SK-N-MC (cell line): Measurements from ENCODE around the gene PPP1R1C.

Experiments
- EZH2 ChIP-seq: fragments of 200-600 bp; sonication (generic); IDR thresholded peaks from one replicate; pipeline ENCODE4 v1.6.1; 2017; ENCODE audit warnings: antibody characterized with exemption
- POLR2AphosphoS5 ChIP-seq: IDR thresholded peaks from 2 replicates; pipeline ENCODE4 v1.6.1; 2012; ENCODE audit warnings: mild to moderate bottlenecking, low read depth, low read length, borderline replicate concordance

DNA sequence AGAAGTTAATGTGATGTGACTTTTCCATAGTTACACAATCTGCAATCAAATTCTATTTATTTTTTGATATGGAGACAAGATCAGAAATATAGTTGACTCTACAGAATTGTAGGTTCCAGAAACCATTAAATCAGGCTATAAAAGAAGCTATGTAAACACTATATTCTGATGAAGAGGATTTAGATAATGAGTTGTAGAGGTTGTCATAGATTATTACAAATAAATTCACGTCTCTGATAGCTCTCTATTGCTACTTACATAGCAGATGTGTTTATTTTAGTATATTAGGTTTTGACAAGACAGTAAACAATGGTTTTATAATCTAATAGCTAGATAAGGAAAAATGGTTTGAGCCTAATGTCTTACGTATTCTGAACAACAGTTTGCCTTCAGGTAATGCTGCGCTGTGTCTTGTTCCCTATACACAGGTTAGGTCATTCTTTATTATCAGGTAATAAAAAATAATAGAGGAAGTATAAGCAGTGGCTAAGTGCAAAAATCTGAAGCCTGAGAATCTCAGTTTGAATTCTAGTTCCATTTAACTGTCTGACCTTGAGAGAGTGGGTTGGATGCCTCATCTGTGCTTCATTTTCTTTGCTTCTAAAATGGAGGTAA is 93.4 kb downstream of the PPP1R1C start:
- TF ChIP-seq POLR2AphosphoS5 (no peak), EZH2 (no peak)
